Mucosa of descending colon (tissue), 3 donors: Measurements from ENCODE around the gene CAB39. TPM values are rescaled to one million over a fixed set of nuclear protein-coding genes. Genes with fewer than 3 reads are reported as not detected.
A peak's percentile ranks its signal among the peaks of the same experiment; 100 is the strongest.

Experiments
- ATAC-seq: fragments of 200-7000 bp; cut with Tn5 transposase; one replicate; pipeline ENCODE4 v1.9.1; 2020; ENCODE audit warnings: mild to moderate bottlenecking, moderate library complexity
- DNase-seq, 3 donors: peaks; one replicate each; pipeline ENCODE4 v3.0.0-alpha.2; 2020
- H3K36me3 ChIP-seq: fragments of 200-600 bp; one replicate; pipeline ENCODE4 v1.8.0; 2021; ENCODE audit warnings: low read depth, mild to moderate bottlenecking
- H3K4me1 ChIP-seq: fragments of 200-600 bp; one replicate; pipeline ENCODE4 v1.8.0; 2021; ENCODE audit warnings: low read depth, mild to moderate bottlenecking
- H3K4me3 ChIP-seq: fragments of 200-600 bp; one replicate; pipeline ENCODE4 v1.8.0; 2021; ENCODE audit warnings: mild to moderate bottlenecking
- H3K9me3 ChIP-seq: fragments of 200-600 bp; one replicate; pipeline ENCODE4 v1.8.0; 2021; ENCODE audit warnings: mild to moderate bottlenecking
- CTCF ChIP-seq: fragments of 200-600 bp; IDR thresholded peaks from one replicate; pipeline ENCODE4 v1.8.0; 2022; ENCODE audit warnings: antibody characterized with exemption, mild to moderate bottlenecking
- intact Hi-C, 2 donors: fragments of 100-400 bp; cut with DNase I in 1 of 2; cut with micrococcal nuclease in 1 of 2; formaldehyde crosslinking; loops; one replicate each; pipeline versions ENCODE4 v1.11.0 to v1.11.1; 2022; cut with DNase I, micrococcal nuclease
- total RNA-seq, 3 donors: library from RNA; stranded (reverse); fragmentation: NEBNext Ultra II Directional in 2 of 3; extraction: Animal tissue kit (Norgen Biotek cat#: 25700) in 2 of 3; gene quantifications; one replicate each; pipeline versions ENCODE4 v1.2.1 to v1.2.4, GENCODE V29; 2021 to 2023
- donor health status: DM: no; HTN: no; CAD: no; lungs with moderate emphysema.
- donor health status: DM: no; HTN: no; CAD: no.
- donor health status: DM: no; HTN: yes; CAD: no.

The CAB39 gene
- total RNA-seq, 3 donors from 2014 or later, result 112 to 155 (median 115) TPM

- Histone ChIP-seq H3K9me3 (no peaks in the 10 kb centered on the region), H3K4me1 (peaks cover 64% of the 10 kb centered on the region), H3K4me3 (no peak overlapping the region), H3K36me3 (no peaks in the 10 kb centered on the region)
- TF ChIP-seq CTCF, result no peak
- ATAC-seq, result no peak
- intact Hi-C loops, result no loop called here
- DNase-seq, result no peak
Observed at GRCh38 chr2:230735884-230736283, 23.2 kb downstream of the CAB39 start.

- Histone ChIP-seq H3K4me1 (peaks cover 61% of the 10 kb centered on the region), H3K4me3 (no peak overlapping the region), H3K9me3 (no peaks in the 10 kb centered on the region), H3K36me3 (no peaks in the 10 kb centered on the region)
- no peak for TF ChIP-seq CTCF
- no peak for ATAC-seq
- no peak for DNase-seq
- intact Hi-C loops, result no loop called here
Observed at GRCh38 chr2:230737300-230737699, 24.7 kb downstream of the CAB39 start.

- ATAC-seq (peak; percentile 91), DNase-seq (peak in 1 of 3 donors; percentile 40)
- H3K9me3 ChIP-seq, result no peaks in the 10 kb centered on the region
- intact Hi-C loops, result no loop called here
- no peak for TF ChIP-seq CTCF
- peaks cover 56% of the 10 kb centered on the region for H3K4me1 ChIP-seq
- no peak overlapping the region for H3K4me3 ChIP-seq
- no peaks in the 10 kb centered on the region for H3K36me3 ChIP-seq
Observed at GRCh38 chr2:230737791-230738226, 25.2 kb downstream of the CAB39 start.

GRCh38 chr2:230738391-230738811 is 25.8 kb downstream of the CAB39 start:
- no peaks in the 10 kb centered on the region for H3K36me3 ChIP-seq
- intact Hi-C loops, result no loop called here
- no peak for ATAC-seq
- peaks cover 50% of the 10 kb centered on the region for H3K4me1 ChIP-seq
- H3K9me3 ChIP-seq, result no peaks in the 10 kb centered on the region
- no peak for TF ChIP-seq CTCF
- DNase-seq, result no peak
- H3K4me3 ChIP-seq, result no peak overlapping the region

- Histone ChIP-seq H3K4me3 (no peak overlapping the region), H3K4me1 (peaks cover 48% of the 10 kb centered on the region), H3K9me3 (no peaks in the 10 kb centered on the region), H3K36me3 (no peaks in the 10 kb centered on the region)
- no peak for DNase-seq
- intact Hi-C loops, result no loop called here
- TF ChIP-seq CTCF, result no peak
- peak; percentile 64 for ATAC-seq
Observed at GRCh38 chr2:230738924-230739323, 26.3 kb downstream of the CAB39 start.

- H3K36me3 ChIP-seq, result no peaks in the 10 kb centered on the region
- no peak overlapping the region for H3K4me3 ChIP-seq
- ATAC-seq, result peak; percentile 33
- no peak for TF ChIP-seq CTCF
- H3K9me3 ChIP-seq, result no peaks in the 10 kb centered on the region
- H3K4me1 ChIP-seq, result peaks cover 45% of the 10 kb centered on the region
- intact Hi-C loops, result no loop called here
- no peak for DNase-seq
Observed at GRCh38 chr2:230739961-230740360, 27.3 kb downstream of the CAB39 start.
